IMR-90 (cell line): ENCODE data around the gene ABCC9.

Source experiments
- BHLHE40 ChIP-seq: fragments of 150-350 bp; IDR thresholded peaks from 2 replicates; pipeline ENCODE4 v1.6.1; 2016; ENCODE audit warnings: mild to moderate bottlenecking, low read depth, low read length
- CHD1 ChIP-seq: IDR thresholded peaks from 2 replicates; pipeline ENCODE4 v1.6.1; 2012; ENCODE audit warnings: low read depth, low read length, improper control_type of control experiment
- CTCF ChIP-seq: conservative IDR thresholded peaks from 2 replicates; pipeline ENCODE4 v1.5.1; 2012; ENCODE audit warnings: mild to moderate bottlenecking, low read depth, low read length, improper control_type of control experiment
- ELK1 ChIP-seq: fragments of 150-350 bp; IDR thresholded peaks from 2 replicates; pipeline ENCODE4 v1.6.1; 2016; ENCODE audit warnings: low read depth, mild to moderate bottlenecking, low read length, moderate library complexity, borderline replicate concordance
- FOS ChIP-seq: fragments of 150-350 bp; IDR thresholded peaks from 2 replicates; pipeline ENCODE4 v1.6.1; 2016; ENCODE audit warnings: low read depth, low read length
- MAFK ChIP-seq: IDR thresholded peaks from 2 replicates; pipeline ENCODE4 v1.6.1; 2012; ENCODE audit warnings: low read depth, low read length, improper control_type of control experiment
- MXI1 ChIP-seq: IDR thresholded peaks from 2 replicates; pipeline ENCODE4 v1.6.1; 2012; ENCODE audit warnings: low read depth, mild to moderate bottlenecking, low read length, moderate library complexity, borderline replicate concordance
- POLR2A ChIP-seq: IDR thresholded peaks from 2 replicates; pipeline ENCODE4 v1.6.1; 2012; ENCODE audit warnings: mild to moderate bottlenecking, low read depth, low read length
- RAD21 ChIP-seq: IDR thresholded peaks from 2 replicates; pipeline ENCODE4 v1.6.1; 2012; ENCODE audit warnings: low read length, improper control_type of control experiment
- RFX5 ChIP-seq: IDR thresholded peaks from 2 replicates; pipeline ENCODE4 v1.8.0; 2012; ENCODE audit warnings: low read depth, mild to moderate bottlenecking, low read length, moderate library complexity
- SMC3 ChIP-seq: fragments of 150-350 bp; IDR thresholded peaks from 2 replicates; pipeline ENCODE4 v1.6.1; 2016; ENCODE audit warnings: low read depth, mild to moderate bottlenecking, antibody characterized with exemption, low read length, moderate library complexity

GRCh38 chr12:21860128-21860527, 81.1 kb downstream of the ABCC9 start:
- TF ChIP-seq CTCF, result no peak
- TF ChIP-seq RAD21, result no peak
- TF ChIP-seq RFX5, result no peak
- no peak for TF ChIP-seq FOS
- TF ChIP-seq MAFK, result no peak
- no peak for TF ChIP-seq POLR2A
- no peak for TF ChIP-seq CHD1
- no peak for TF ChIP-seq MXI1
- no peak for TF ChIP-seq ELK1
- TF ChIP-seq SMC3, result no peak
- no peak for TF ChIP-seq BHLHE40
